Skeletal muscle cell (primary cell): ENCODE data around the gene TPPP.
A peak's percentile ranks its signal among the peaks of the same experiment; 100 is the strongest.
"Not testable (repeated sequence)": the region's sequence is repeated elsewhere in the genome, so short reads cannot be mapped to it uniquely, and the experiment has no call there.

Experiments used
- DNase-seq: peaks from one replicate; pipeline ENCODE4 v3.0.0-alpha.2; 2010; ENCODE audit warnings: low read depth
- H3K4me3 ChIP-seq: 2 replicates; pipeline ENCODE4 v1.5.1; 2011; ENCODE audit warnings: low read depth, mild to moderate bottlenecking, control low read depth, low read length, moderate library complexity

The TPPP gene

GRCh38 chr5:693271-694041, at the start of gene TPPP:
Gene TPPP, minus strand, starts transcription at chr5:693352. Its CDS starts 15,292 bp downstream, at chr5:678060.
- peak within 1 kb of the TSS; percentile 26 for H3K4me3 ChIP-seq
- not testable (repeated sequence) for DNase-seq

- not testable (repeated sequence) for H3K4me3 ChIP-seq, DNase-seq
These were observed 49.1 kb upstream of the TPPP start for GRCh38 chr5:742276-742675.

GRCh38 chr5:734145-734544, 41.0 kb upstream of the TPPP start:
- DNase-seq, H3K4me3 ChIP-seq: not testable (repeated sequence)

GRCh38 chr5:732754-733454, 39.8 kb upstream of the TPPP start:
- not testable (repeated sequence) for H3K4me3 ChIP-seq, DNase-seq

- H3K4me3 ChIP-seq, DNase-seq: not testable (repeated sequence)
These were observed 36.1 kb upstream of the TPPP start for GRCh38 chr5:729225-729624.

GRCh38 chr5:727087-727486, 33.9 kb upstream of the TPPP start:
- H3K4me3 ChIP-seq, DNase-seq: not testable (repeated sequence)

GRCh38 chr5:723865-724264, 30.7 kb upstream of the TPPP start:
- not testable (repeated sequence) for DNase-seq, H3K4me3 ChIP-seq

GRCh38 chr5:723309-723708, 30.2 kb upstream of the TPPP start:
- not testable (repeated sequence) for DNase-seq, H3K4me3 ChIP-seq

GRCh38 chr5:719379-719778, 26.2 kb upstream of the TPPP start:
- DNase-seq, H3K4me3 ChIP-seq: not testable (repeated sequence)

- DNase-seq: no peak
- H3K4me3 ChIP-seq: no peak overlapping the region
These were observed 24.0 kb upstream of the TPPP start for GRCh38 chr5:717143-717542.

- not testable (repeated sequence) for DNase-seq, H3K4me3 ChIP-seq
These were observed 23.6 kb upstream of the TPPP start for GRCh38 chr5:716740-717139.

GRCh38 chr5:715636-716035, 22.5 kb upstream of the TPPP start:
- not testable (repeated sequence) for DNase-seq, H3K4me3 ChIP-seq

GRCh38 chr5:714215-715118, 21.3 kb upstream of the TPPP start:
- DNase-seq, H3K4me3 ChIP-seq: not testable (repeated sequence)

- H3K4me3 ChIP-seq: not testable (repeated sequence)
These were observed 20.5 kb upstream of the TPPP start for GRCh38 chr5:713686-714085.

GRCh38 chr5:708848-709517, 15.8 kb upstream of the TPPP start:
- H3K4me3 ChIP-seq, DNase-seq: not testable (repeated sequence)

More at GRCh38 chr5:713686-714085, 20.5 kb upstream of the TPPP start:
- DNase-seq: not testable (repeated sequence)

GRCh38 chr5:708374-708773, 15.2 kb upstream of the TPPP start:
- not testable (repeated sequence) for DNase-seq, H3K4me3 ChIP-seq

- not testable (repeated sequence) for DNase-seq, H3K4me3 ChIP-seq
These were observed 13.0 kb upstream of the TPPP start for GRCh38 chr5:706127-706526.

GRCh38 chr5:696753-697702, 3.9 kb upstream of the TPPP start:
- not testable (repeated sequence) for DNase-seq, H3K4me3 ChIP-seq
